HG03558 (cell line): Measurements from ENCODE around the gene KLK11.

Source experiments
- ATAC-seq: cut with Tn5 transposase; IDR thresholded peaks from one replicate; pipeline ENCODE4 v1.9.1; 2021; ENCODE audit warnings: moderate number of reproducible peaks; ENCODE audit not compliant: unreplicated experiment; ENCODE audit errors: extremely low read depth

Gene KLK11

GRCh38 chr19:51030631-51031030, 4.2 kb upstream of the KLK11 start:
- no peak for ATAC-seq

DNA sequence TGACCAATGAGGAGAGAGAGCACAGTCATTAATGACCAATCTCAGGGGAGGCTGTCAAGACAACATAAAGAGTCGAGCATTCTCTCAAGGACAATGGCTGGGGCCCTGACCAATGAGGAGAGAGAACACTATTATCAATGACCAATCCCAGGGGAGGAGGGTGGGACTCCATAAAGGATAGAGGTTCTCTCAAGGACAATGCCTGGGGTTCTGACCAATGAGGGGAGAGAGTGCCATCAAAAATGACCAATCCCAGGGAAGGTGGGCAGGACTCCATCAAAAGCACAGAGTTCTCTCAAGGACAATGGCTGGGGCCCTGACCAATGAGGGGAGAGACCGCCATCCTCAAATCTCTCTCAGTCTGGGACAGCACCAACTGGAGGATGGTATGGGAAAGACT, 3.3 kb upstream of the KLK11 start:
- no peak for ATAC-seq

- ATAC-seq, result no peak
Observed at GRCh38 chr19:51027873-51028272, 1.5 kb upstream of the KLK11 start.

DNA sequence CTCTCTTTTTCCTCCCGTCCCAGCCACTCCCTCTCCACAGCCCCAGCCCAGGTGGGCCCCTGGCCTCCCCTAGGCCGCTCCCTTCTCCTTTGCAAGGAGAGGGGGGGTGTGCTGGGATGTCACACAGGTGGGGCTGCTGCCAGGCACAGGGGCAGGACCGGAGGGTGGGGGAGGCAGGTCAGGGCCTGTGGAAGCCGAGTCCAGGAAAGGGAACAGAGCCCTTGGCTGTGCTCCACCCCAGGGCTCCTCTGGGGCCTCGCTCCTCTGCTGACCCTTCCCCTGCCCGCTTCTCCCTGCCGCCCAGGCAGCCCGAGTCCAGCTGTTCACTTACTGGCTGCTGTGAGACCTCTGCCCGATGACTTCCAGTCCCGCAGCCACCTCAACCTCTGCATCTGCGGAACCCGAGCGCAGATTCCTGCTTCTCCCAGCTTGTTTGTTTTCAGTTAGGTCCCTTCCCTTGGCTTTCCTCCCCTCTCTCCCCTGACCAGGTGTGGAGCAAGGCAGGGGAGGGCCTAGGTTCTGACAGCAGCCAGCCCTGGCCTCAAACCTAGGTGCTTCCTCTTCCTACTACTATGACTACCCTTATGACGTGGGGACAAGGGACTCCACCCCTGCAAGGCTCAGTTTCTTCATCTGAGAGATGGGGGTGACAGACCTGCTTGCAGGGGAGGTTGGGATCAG, 850 bp upstream of the KLK11 start:
- ATAC-seq, result no peak

DNA sequence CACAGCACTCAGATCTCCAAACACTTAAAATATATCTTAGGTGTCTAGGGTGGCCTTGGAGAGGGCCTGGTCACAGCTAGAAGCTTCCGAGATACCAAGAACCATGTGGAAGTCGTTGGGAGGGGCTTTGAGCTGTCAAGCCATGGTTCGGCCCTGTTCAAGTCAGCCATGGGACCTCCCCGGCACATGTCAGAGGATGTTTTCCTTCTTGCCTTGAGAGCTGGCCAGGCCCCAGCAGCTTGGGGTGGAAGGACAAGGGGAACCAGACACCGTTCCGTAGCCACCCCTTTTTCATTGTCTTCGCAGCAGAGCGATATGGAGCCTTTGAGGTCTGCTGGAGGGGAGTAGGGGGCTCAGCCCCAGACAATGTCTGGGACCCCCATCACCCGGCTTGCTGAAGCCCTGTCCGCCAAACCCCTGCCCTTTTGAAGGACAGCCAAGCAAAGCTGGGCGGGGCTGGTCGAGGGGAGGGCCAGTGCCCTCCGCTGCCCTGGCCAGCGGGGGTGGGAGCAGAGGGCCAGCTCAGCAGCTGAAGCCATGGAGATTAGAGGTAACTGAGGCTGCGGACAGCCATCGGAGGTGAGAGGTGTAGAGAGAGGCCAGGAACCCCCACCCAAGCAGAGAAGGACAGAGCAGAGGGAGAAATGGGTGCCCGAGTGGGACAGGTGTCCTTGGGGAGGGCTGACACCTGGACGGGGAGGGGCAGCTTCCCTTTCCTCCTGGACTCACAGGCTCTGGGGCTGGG, 435 bp downstream of the KLK11 start:
- no peak for ATAC-seq

GRCh38 chr19:51025401-51025800, 1.0 kb downstream of the KLK11 start:
- ATAC-seq, result no peak

DNA sequence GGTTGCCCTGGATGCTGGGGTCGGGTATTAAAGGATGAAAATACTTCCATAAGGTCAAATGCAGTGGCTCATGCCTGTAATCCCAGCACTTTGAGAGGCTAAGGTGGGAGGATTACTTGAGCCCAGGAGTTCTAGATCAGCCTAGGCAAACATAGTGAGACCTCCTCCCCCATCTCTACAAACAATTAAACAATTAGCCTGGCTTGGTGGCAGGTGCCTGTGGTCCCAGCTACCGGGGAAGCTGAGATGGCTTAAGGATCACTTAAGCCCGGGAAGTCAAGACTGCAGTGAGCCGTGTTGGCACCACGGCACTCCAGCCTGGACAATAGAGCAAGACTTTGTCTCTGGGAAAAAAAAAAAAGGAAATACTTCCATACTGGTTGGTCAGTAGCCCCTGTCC, 1.5 kb downstream of the KLK11 start:
- ATAC-seq, result no peak

- no peak for ATAC-seq
Observed at GRCh38 chr19:51023946-51024345, 2.5 kb downstream of the KLK11 start.

DNA sequence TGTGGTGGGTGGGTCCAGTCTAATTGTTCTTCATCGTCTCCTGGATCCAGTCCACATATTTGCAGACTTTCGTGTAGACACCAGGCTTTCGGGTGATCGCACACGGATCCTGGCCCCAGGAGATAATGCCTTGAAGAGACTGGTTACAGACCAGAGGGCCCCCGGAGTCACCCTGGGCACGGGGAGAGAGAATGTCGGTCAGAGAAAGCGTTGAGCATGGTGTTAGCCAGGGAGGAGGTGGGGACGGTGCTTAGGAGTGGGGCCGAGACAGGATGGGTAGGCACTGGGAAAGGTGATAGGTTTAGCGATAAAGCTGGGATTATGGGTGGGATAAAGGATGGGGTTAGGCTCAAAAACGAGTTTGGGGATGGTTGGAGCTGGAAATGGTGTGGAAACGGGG, 3.9 kb downstream of the KLK11 start:
- no peak for ATAC-seq

GRCh38 chr19:51020988-51021651, 5.3 kb downstream of the KLK11 start:
- no peak for ATAC-seq

GRCh38 chr19:51019544-51019925, 6.9 kb downstream of the KLK11 start, which contains the start of gene KLK10:
TSS of gene KLK10 (minus strand) at chr19:51019709. CDS start at chr19:51019130, 579 bp downstream.
- no peak for ATAC-seq

DNA sequence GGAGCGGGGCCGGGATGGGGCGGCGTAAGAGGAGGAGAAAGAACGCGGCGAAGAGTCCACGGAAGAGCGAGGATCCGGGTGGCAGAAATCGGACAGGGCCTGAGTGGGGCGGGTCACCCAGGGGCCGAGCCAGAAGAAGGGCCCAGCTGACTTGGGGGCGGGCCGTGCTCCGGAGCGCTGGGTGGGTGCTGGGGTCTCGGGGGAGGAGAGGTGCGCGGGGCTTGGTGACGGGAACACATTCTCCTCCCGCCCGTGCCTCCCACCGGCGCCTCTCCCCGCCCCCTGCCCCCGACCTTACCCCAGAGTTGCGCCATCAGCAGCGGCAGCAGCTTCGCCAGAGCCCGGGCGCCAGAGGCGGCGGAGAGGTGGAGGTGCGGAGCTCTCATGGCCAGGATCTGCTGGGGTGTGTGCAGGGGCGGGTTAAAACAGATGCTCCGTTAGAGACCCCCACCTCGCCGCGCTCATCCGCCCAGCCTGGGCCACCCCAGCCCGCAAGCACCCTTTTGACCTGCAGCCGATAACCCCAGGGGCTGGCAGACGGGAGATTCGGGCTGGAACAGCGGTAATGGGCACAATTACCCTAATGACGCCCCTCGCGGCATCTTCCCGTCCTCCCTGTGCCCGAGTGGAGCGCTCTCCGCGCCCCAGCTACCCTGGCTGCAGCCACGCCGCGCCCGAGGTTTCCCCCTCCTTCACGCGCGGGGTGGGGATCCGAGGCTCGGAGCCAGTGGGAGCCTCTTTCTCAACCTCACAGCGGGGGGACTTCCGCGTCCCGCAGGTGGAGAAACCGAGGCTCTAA, 7.5 kb downstream of the KLK11 start:
- no peak for ATAC-seq

GRCh38 chr19:51016798-51017683, 9.4 kb downstream of the KLK11 start:
- ATAC-seq, result no peak

DNA sequence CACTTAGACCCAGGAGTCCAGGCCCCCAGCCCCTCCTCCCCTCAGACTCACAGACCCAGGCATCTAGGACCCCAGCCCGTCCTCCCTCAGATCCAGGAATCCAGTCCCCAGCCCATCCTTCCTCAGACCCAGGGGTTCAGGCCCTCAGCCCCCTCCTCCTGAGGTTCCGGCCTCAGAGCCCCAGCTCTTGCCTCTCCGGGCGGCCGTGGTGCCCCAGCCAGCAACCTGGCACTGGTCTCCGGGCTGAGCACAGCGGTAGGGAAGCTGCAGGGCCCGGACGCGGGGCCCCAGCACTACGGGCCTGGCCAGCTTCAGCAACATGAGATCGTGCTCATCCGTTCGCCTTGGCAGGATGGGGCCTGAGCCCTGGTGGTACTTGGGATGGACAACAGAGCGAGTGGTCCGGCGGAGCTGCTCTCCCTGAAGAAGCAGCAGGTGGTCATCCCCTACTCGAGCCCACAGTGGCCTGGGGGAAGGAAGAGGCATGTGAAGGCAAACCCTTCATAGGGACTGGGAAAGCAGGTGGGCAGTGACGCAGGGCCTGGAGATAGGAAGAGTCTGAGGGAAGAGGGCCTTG, 10.6 kb downstream of the KLK11 start:
- no peak for ATAC-seq

- no peak for ATAC-seq
Observed at GRCh38 chr19:51014242-51014641, 12.2 kb downstream of the KLK11 start.

GRCh38 chr19:51012661-51013190, 13.7 kb downstream of the KLK11 start:
- no peak for ATAC-seq

- ATAC-seq, result no peak
Observed at GRCh38 chr19:51010066-51010795, 16.2 kb downstream of the KLK11 start.
